Measurements from ENCODE around the gene NFIA. TPM values are rescaled to one million over a fixed set of nuclear protein-coding genes. Genes with fewer than 3 reads are reported as not detected.

Gene NFIA
- total and polyA plus RNA-seq, 9 of the 15 experiments (the other 6 are each of a cell fraction or from before 2014, with no cell fraction given): 5.3 to 24.9 (median 9.8) TPM

GRCh38 chr1:61389194-61389925 is 307.0 kb downstream of the NFIA start:
- intact Hi-C loops (cut with micrococcal nuclease): no loop called here
- 87% methylated on average over 3 of the region's 3 CpGs for WGBS (ENCODE audit: insufficient coverage, low coverage, missing lambda C conversion rate)
- H3K9me3 ChIP-seq (replicated peaks; ENCODE audit: control insufficient read depth, insufficient read depth, low read depth, low read length): peaks cover 4% of the 10 kb centered on the region
- 0 out of 3 replicates have a peak, but pooled peaks cover 3% of the 10 kb centered on the region for H3K79me2 ChIP-seq (ENCODE audit: control insufficient read depth, insufficient read depth, low read length)
- no peak overlapping the region for H3K9ac ChIP-seq (ENCODE audit: insufficient read depth in 1 of 2, low read depth in 2 of 2, low read length in 2 of 2)
- in situ Hi-C loops (cut with MboI): no loop called here
- no peak for TF ChIP-seq ZNF316 (IDR thresholded peaks at IDR 0.05)
- no peak for TF ChIP-seq ZNF12 (CRISPR knock-in tag; IDR thresholded peaks at IDR 0.05)
- TF ChIP-seq, protein P1, sequence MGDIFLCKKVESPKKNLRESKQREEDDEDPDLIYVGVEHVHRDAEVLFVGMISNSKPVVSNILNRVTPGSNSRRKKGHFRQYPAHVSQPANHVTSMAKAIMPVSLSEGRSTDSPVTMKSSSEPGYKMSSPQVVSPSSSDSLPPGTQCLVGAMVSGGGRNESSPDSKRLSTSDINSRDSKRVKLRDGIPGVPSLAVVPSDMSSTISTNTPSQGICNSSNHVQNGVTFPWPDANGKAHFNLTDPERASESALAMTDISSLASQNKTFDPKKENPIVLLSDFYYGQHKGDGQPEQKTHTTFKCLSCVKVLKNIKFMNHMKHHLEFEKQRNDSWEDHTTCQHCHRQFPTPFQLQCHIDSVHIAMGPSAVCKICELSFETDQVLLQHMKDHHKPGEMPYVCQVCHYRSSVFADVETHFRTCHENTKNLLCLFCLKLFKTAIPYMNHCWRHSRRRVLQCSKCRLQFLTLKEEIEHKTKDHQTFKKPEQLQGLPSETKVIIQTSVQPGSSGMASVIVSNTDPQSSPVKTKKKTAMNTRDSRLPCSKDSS (IDR thresholded peaks at IDR 0.05; ENCODE audit: low read depth, partially characterized antibody): peak; percentile 33
- TF ChIP-seq CBX3 (IDR thresholded peaks at IDR 0.05; ENCODE audit: borderline replicate concordance in 1 of 2, low read length in 2 of 2): peak in 1 of 2 experiments; percentile 69; a peak in 1 of 3 replicates
- H2AFZ ChIP-seq (ENCODE audit: low read depth, low read length): no peak overlapping the region
- ChIA-PET CTCF (ENCODE audit: low intra/inter-chr PET ratio) (no interaction called here), POLR2A (interaction anchor here (0.8 kb wide), 1 partner anchor 446 kb away, joined by 3 read pairs; no protein-coding TSS in a partner anchor)
- ATAC-seq: no peak
- H3K9me1 ChIP-seq (ENCODE audit: control insufficient read depth, insufficient read depth, low read length): no peaks in the 10 kb centered on the region
- H3K4me1 ChIP-seq (replicated peaks in 1 of 2; ENCODE audit: control insufficient read depth in 2 of 2, insufficient read depth in 2 of 2, low read length in 2 of 2): peaks cover 0 to 16% of the 10 kb centered on the region in 2 experiments; a peak in 2 of 5 replicates
- H3K4me3 ChIP-seq: no peak overlapping the region
- no peak overlapping the region for H3K27ac ChIP-seq (ENCODE audit: extremely low read depth, low read depth, low read length)
- no peak overlapping the region for H3K4me2 ChIP-seq (ENCODE audit: insufficient read depth, low read length)
- H4K20me1 ChIP-seq (replicated peaks; ENCODE audit: control insufficient read depth, insufficient read depth, low read length): no peaks in the 10 kb centered on the region
- peaks cover 48% of the 10 kb centered on the region for H3K36me3 ChIP-seq (ENCODE audit: control insufficient read depth, insufficient read depth, low read length)
- FAIRE-seq: no peak
- BruUV-seq (replicated peaks): no TSS peak
- DNase-seq (ENCODE audit: extremely low read depth in 1 of 4, low spot score in 3 of 4): no peak
- no peaks in the 10 kb centered on the region for H3K27me3 ChIP-seq (ENCODE audit: control insufficient read depth in 2 of 2, insufficient read depth in 2 of 2, low read length in 2 of 2)
